ENCODE results near the gene EXD3.

Gene EXD3

GRCh38 chr9:137279741-137280473 lies 143.1 kb downstream of the EXD3 start:
- no peak for DNase-seq (ENCODE audit: extremely low read depth, low read depth)
- no peak for TF ChIP-seq CTCF (IDR thresholded peaks at IDR 0.05; ENCODE audit: low read depth, low read length)

GRCh38 chr9:137278721-137279711 lies 143.9 kb downstream of the EXD3 start:
- no peak for TF ChIP-seq CTCF (IDR thresholded peaks at IDR 0.05; ENCODE audit: low read depth, low read length)
- DNase-seq (ENCODE audit: extremely low read depth, low read depth), result no peak

- TF ChIP-seq CTCF (IDR thresholded peaks at IDR 0.05; ENCODE audit: low read depth, low read length), result no peak
- no peak for DNase-seq (ENCODE audit: extremely low read depth, low read depth)
Observed at GRCh38 chr9:137278061-137278701, 144.8 kb downstream of the EXD3 start.

GRCh38 chr9:137277329-137278041 lies 145.5 kb downstream of the EXD3 start, which contains the start of gene TOR4A:
TOR4A (plus strand) TSS chr9:137277726; CDS start chr9:137278690, 964 bp downstream.
- peak; percentile 43 for DNase-seq (ENCODE audit: extremely low read depth, low read depth)
- peak; percentile 6; the same call in 1 of the 2 replicates for TF ChIP-seq CTCF (IDR thresholded peaks at IDR 0.05; ENCODE audit: low read depth, low read length)

GRCh38 chr9:137276473-137277328 lies 146.3 kb downstream of the EXD3 start:
- no peak for TF ChIP-seq CTCF (IDR thresholded peaks at IDR 0.05; ENCODE audit: low read depth, low read length)
- DNase-seq (ENCODE audit: extremely low read depth, low read depth), result no peak
